AG04450 (cell line): ENCODE results near the gene GRB14. TPM values are rescaled to one million over a fixed set of nuclear protein-coding genes. Genes with fewer than 3 reads are reported as not detected.

Source experiments
- CTCF ChIA-PET: fragments of 300-600, 350-600 bp; formaldehyde crosslinking; extraction: SDS; loops from one replicate; lab custom pipeline; 2022; ENCODE audit warnings: antibody characterized with exemption, inconsistent platforms; lab: Charles Lee
- POLR2A ChIA-PET: fragments of 350-600 bp; formaldehyde crosslinking; extraction: SDS; loops from one replicate; lab custom pipeline; 2021; ENCODE audit warnings: antibody characterized with exemption, inconsistent platforms; lab: Yijun Ruan, JAX
- DNase-seq: peaks from one replicate; pipeline ENCODE4 v3.0.0-alpha.2; 2011; ENCODE audit warnings: low read depth, low spot score
- H3K27ac ChIP-seq: one replicate; pipeline ENCODE4 v1.5.1; 2012; ENCODE audit warnings: low read depth, low read length, control low read depth
- H3K27me3 ChIP-seq: one replicate; pipeline ENCODE4 v1.6.0; 2012; ENCODE audit warnings: low read length; ENCODE audit not compliant: control insufficient read depth, insufficient read depth
- H3K4me3 ChIP-seq: 2 replicates; pipeline ENCODE4 v1.5.1; 2011; ENCODE audit warnings: mild to moderate bottlenecking, low read depth, low read length, control low read depth
- H3K9me3 ChIP-seq: 2 replicates; pipeline ENCODE4 v1.5.1; 2012; ENCODE audit warnings: low read length; ENCODE audit not compliant: control insufficient read depth, insufficient read depth
- CTCF ChIP-seq: IDR thresholded peaks from 2 replicates; pipeline ENCODE4 v1.5.1; 2011; ENCODE audit warnings: low read depth, low read length, control low read depth, inconsistent platforms
- polyA plus RNA-seq: library from polyadenylated mRNA; depleted of rRNA; stranded (reverse); fragments of >200 nt; gene quantifications from 2 replicates; pipeline ENCODE4 v1.2.3, GENCODE V29; 2011

GRB14 gene
- polyA plus RNA-seq, 1 experiment = not detected

GRCh38 chr2:164662066-164662465 is 40.8 kb upstream of the GRB14 start:
- H3K27me3 ChIP-seq = no peaks in the 10 kb centered on the region
- CTCF ChIA-PET = interaction anchor here (1.3 kb wide), 1 partner anchor 102 kb away, joined by 3 read pairs; no protein-coding TSS in a partner anchor
- no peak overlapping the region for H3K27ac ChIP-seq
- no peak for DNase-seq
- TF ChIP-seq CTCF = no peak
- POLR2A ChIA-PET = no interaction called here
- no peak overlapping the region for H3K4me3 ChIP-seq
- H3K9me3 ChIP-seq = no peaks in the 10 kb centered on the region

DNA sequence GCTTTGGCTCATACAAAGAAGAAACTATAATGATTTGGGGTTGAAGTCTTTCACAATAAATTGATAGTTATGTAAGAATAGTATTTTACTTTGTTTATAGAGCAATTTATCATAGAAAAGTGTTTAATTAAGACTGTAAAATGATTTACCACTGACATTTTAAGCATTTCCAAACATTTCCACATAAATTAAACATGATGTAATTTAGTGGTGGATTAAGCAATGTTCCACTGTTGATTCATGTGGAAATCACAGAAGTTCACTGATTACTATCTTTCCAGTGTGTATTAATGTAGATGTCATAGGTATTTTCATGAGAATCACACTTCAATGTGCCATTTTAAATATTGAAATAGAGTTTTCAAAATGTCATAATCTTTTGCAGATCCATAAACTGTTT is 40.1 kb upstream of the GRB14 start:
- no peaks in the 10 kb centered on the region for H3K9me3 ChIP-seq
- no peak overlapping the region for H3K4me3 ChIP-seq
- no peak for DNase-seq
- no peaks in the 10 kb centered on the region for H3K27me3 ChIP-seq
- ChIA-PET POLR2A (no interaction called here), CTCF (interaction anchor here (1.3 kb wide), 1 partner anchor 101 kb away, joined by 3 read pairs; no protein-coding TSS in a partner anchor)
- no peak overlapping the region for H3K27ac ChIP-seq
- no peak for TF ChIP-seq CTCF

- DNase-seq = peak; percentile 13
- Histone ChIP-seq H3K27ac (no peak overlapping the region), H3K4me3 (no peak overlapping the region), H3K9me3 (no peaks in the 10 kb centered on the region), H3K27me3 (no peaks in the 10 kb centered on the region)
- ChIA-PET POLR2A (no interaction called here), CTCF (interaction anchor here (1.0 to 1.8 kb wide), 2 partner anchors 60 to 97 kb away, joined by 4 to 5 read pairs; no protein-coding TSS in a partner anchor)
- no peak for TF ChIP-seq CTCF
Measured at GRCh38 chr2:164657129-164657528, 35.8 kb upstream of the GRB14 start.

DNA sequence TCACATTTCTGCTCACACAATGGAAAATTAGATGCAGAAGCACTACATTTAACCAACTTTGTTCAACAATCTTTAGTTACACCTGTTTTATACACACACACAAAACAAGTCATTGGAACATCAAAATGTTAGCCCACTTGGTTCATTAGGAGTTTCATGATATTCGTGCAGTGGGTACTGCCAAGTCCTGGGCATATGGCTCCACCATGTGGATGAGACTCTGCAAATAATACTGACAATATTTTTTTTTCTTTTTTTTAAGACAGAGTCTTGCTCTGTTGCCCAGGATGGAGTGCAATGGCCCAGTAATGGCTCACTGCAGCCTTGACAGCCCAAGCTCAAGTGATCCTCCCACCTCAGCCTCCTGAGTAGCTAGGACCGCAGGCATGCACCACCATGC is 34.5 kb upstream of the GRB14 start:
- DNase-seq = no peak
- TF ChIP-seq CTCF = no peak
- Histone ChIP-seq H3K4me3 (no peak overlapping the region), H3K9me3 (no peaks in the 10 kb centered on the region), H3K27ac (no peak overlapping the region), H3K27me3 (no peaks in the 10 kb centered on the region)
- CTCF ChIA-PET = no interaction called here
- POLR2A ChIA-PET = no interaction called here

- no peak overlapping the region for H3K27ac ChIP-seq
- DNase-seq = no peak
- no peak overlapping the region for H3K4me3 ChIP-seq
- no peaks in the 10 kb centered on the region for H3K9me3 ChIP-seq
- ChIA-PET CTCF (interaction anchor here (0.7 kb wide), 1 partner anchor 95 kb away, joined by 3 read pairs; no protein-coding TSS in a partner anchor), POLR2A (no interaction called here)
- no peaks in the 10 kb centered on the region for H3K27me3 ChIP-seq
- no peak for TF ChIP-seq CTCF
Measured at GRCh38 chr2:164655336-164655735, 34.1 kb upstream of the GRB14 start.
